IPS-NIHi7 (cell line): Measurements from ENCODE around the gene COQ4.

Experiments
- DNase-seq: peaks from one replicate; pipeline ENCODE4 v3.0.0; 2012; ENCODE audit warnings: mixed read lengths; ENCODE audit errors: extremely low spot score

The COQ4 gene

GRCh38 chr9:128340691-128341434 lies 18.2 kb downstream of the COQ4 start:
- DNase-seq, result peak; percentile 41

GRCh38 chr9:128341435-128341849 lies 18.8 kb downstream of the COQ4 start:
- DNase-seq, result peak; percentile 91

GRCh38 chr9:128342971-128343680 lies 20.5 kb downstream of the COQ4 start:
- no peak for DNase-seq

DNA sequence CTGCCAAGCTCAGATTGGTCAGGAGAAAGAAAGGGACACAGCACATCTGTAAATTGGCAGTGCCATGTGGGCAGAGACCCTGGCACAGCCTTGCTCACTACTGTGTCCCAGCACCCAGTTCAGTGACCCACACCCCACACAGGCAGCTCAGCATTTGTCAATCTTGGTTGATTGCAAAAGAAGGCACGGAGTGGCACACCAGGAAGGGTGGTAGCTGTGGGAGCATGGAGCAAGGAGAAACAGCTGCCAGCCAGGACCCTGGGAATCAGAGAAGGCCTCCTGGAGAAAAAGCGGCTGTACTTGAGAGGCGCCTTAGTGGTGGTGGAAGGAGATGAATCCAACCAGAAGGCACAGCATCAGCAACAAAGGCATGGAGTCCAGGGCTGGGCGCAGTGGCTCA lies 21.2 kb downstream of the COQ4 start:
- DNase-seq, result no peak

DNA sequence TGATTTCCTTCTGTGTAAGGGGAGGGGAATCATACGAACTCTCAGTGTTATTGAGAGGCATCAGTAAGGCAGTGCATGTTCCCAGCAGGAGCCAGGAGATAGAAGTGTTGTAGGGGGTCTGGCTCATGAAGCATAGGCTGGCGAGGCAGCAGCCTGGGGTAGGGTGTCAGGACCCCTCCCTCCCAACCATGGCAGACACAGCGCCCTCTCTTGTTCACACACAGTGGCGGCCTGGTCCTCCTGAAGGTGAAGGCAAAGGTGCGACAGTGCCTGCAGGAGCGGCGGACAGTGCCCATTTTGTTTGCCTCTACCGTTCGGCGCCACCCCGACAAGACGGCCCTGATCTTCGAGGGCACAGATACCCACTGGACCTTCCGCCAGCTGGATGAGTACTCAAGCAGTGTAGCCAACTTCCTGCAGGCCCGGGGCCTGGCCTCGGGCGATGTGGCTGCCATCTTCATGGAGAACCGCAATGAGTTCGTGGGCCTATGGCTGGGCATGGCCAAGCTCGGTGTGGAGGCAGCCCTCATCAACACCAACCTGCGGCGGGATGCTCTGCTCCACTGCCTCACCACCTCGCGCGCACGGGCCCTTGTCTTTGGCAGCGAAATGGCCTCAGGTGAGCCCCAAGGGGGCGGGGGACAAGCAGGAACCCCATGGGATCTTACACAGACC lies 22.4 kb downstream of the COQ4 start:
- peak; percentile 54 for DNase-seq

DNA sequence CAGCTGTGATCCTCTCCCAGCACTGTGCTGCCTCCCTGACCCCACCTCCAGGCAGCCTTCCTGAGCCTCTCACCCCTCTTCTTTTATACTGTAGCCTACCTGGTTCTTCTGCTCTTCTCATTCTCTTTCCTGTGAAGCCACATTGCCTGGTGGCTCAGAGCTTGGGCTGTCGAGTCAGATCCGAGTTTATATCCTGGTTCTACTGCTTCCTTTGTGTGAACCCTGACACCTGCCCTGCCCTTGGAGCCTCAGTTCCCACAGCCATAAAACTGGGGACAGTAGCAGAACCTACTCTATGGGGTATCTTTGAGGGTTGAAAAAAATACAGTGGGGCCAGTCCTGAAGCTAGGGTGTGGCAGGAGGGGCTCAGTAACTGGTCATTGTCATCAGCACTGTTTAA lies 26.5 kb downstream of the COQ4 start:
- no peak for DNase-seq

DNA sequence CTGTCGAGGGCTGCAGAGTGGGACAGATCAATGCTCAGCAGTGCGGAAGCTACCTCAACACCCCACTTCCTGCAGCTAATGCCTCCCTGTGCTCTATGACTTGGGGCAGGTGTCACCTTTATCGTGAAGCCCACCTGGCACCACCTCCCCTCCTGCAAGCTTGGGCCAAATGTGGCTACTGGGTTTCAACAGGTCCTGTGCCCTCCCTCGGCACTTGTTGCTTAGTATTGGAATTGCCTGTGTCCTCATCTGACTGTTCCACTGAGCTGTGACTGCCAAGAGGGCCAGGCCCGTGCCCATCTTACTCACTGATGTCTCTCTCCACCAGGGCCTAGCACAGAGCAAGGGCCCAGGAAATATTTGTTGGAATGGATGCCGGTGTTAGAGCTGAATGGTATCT lies 27.1 kb downstream of the COQ4 start:
- no peak for DNase-seq

GRCh38 chr9:128355451-128355850 lies 32.8 kb downstream of the COQ4 start:
- no peak for DNase-seq

GRCh38 chr9:128358090-128358489 lies 35.5 kb downstream of the COQ4 start:
- no peak for DNase-seq

GRCh38 chr9:128358861-128359260 lies 36.2 kb downstream of the COQ4 start:
- DNase-seq, result no peak

- no peak for DNase-seq
Observed at GRCh38 chr9:128360826-128361225, 38.2 kb downstream of the COQ4 start.

GRCh38 chr9:128361296-128361985 lies 38.8 kb downstream of the COQ4 start:
- no peak for DNase-seq

DNA sequence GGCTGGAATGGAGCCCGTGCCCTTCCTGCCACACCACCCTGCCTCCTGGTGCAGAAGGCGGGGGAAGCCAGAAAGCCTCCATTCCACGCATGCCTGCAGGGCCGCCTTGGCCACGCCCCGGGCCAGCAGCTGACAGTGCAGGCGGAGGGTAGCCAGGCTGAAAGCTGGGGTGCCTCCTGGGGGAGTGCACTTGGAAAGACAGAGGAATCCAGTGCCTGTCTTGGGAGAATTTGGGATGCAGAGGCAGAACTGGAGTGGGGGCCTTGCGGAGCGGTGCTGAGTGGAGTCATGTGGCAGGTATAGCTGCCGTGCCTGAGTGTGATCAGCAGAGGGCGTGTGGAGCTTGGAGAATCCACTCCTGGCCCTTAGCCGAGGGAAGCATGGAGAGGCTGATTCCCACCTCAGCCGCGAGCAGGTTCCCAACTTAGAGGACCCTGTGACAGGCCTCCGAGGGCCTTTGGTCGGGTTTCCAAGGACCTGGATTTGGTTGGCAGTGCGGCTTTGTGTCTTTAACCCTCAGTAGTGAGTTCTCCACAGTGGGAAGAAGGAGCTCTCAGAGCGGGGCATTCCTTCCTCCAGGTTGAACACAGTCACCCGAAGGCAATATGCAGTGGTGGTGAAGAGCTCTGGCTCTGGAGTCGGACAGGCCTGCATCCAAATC lies 39.5 kb downstream of the COQ4 start:
- DNase-seq, result peak; percentile 91

- no peak for DNase-seq
Observed at GRCh38 chr9:128362774-128363173, 40.1 kb downstream of the COQ4 start.

- DNase-seq, result no peak
Observed at GRCh38 chr9:128365525-128365924, 42.9 kb downstream of the COQ4 start.

- no peak for DNase-seq
Observed at GRCh38 chr9:128369024-128369706, 46.5 kb downstream of the COQ4 start.

DNA sequence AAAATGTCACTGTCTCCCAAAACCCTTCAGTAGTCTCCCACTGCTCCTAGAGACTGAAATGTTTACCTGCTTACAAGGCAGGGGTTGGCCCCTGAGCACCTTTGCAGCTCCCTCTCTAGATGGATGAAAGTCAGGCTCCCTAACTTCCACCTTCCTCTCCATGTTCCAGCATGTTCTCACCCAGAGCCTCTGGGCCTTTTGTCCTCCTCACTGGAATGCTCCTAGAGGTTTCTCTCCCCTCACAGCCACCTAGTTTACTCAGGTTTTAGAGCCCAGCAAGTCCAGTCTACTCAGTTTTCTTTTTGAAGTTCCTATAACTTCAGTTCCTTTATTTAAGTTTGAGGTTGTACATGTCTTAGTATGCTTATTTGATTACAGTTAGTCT lies 47.7 kb downstream of the COQ4 start:
- no peak for DNase-seq

DNA sequence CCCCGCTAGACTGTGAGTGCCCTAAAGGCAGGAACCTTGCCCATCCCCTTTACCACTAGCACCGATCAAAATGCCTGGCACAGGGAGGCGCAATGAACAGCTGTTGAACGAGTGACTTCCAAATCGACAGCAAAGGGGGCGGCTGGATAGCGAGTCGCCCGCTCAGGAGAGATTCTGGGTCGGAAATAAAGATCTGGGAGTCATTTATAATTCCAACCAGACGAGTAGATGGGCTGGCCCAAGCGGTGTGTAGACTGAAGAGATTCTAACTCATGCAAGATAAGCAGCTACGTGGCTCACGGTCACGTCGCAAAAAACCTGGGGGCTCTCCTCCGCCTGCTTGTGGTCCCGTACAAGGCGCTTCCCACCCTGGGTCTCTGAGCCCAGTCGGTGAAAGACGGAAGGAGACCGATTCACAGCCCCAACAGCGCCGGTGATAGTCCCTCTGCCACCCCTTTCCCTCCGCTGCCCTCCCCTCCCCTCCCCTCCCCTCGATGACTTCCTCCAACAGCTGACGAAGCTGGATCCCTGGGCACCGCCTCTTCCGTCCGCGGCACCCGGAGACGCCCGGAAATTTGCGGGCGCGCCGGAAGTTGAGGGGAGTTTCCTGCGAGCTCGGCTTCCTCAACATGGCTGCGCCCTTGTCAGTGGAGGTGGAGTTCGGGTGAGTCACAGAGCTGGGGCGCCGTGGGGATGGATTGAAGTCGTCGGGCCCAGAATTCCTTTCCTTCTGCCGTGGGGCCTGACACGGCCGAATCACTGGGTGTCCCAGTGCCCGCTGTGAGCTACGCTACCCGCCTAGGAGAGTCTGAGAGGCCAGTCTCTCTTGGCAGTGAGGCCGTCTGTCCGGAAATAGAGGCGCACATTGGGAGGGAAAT lies 48.4 kb downstream of the COQ4 start, which contains the start of gene URM1:
Gene URM1, plus strand, starts transcription at position 623 of the 878 bp plus-strand sequence. Its CDS starts 7 bp downstream, at position 630.
- DNase-seq, result peak; percentile 95

GRCh38 chr9:128371630-128372117 lies 49.0 kb downstream of the COQ4 start:
- DNase-seq, result no peak

GRCh38 chr9:128372188-128372641 lies 49.6 kb downstream of the COQ4 start:
- DNase-seq, result no peak
